HG03280 (cell line): Measurements from ENCODE around the gene FAM227B.
A peak's percentile ranks its signal among the peaks of the same experiment; 100 is the strongest.
"Not testable (repeated sequence)": the region's sequence is repeated elsewhere in the genome, so short reads cannot be mapped to it uniquely, and the experiment has no call there.

Experiments used
- ATAC-seq: cut with Tn5 transposase; IDR thresholded peaks from one replicate; pipeline ENCODE4 v1.9.1; 2021; ENCODE audit warnings: mild to moderate bottlenecking, moderate library complexity; ENCODE audit not compliant: unreplicated experiment

FAM227B gene

GRCh38 chr15:49441356-49441755 is 179.3 kb downstream of the FAM227B start:
- no peak for ATAC-seq

GRCh38 chr15:49439678-49440395 is 180.8 kb downstream of the FAM227B start:
- ATAC-seq = no peak

GRCh38 chr15:49438962-49439631 is 181.5 kb downstream of the FAM227B start:
- ATAC-seq = peak; percentile 76

GRCh38 chr15:49436751-49437150 is 183.9 kb downstream of the FAM227B start:
- no peak for ATAC-seq

- ATAC-seq = no peak
Observed at GRCh38 chr15:49435174-49435573, 185.4 kb downstream of the FAM227B start.

- ATAC-seq = no peak
Observed at GRCh38 chr15:49430046-49430445, 190.6 kb downstream of the FAM227B start.

GRCh38 chr15:49428409-49429095 is 192.1 kb downstream of the FAM227B start:
- ATAC-seq = no peak

GRCh38 chr15:49427372-49427771 is 193.2 kb downstream of the FAM227B start:
- no peak for ATAC-seq

- ATAC-seq = no peak
Observed at GRCh38 chr15:49424954-49425353, 195.7 kb downstream of the FAM227B start.

- no peak for ATAC-seq
Observed at GRCh38 chr15:49423901-49424550, 196.6 kb downstream of the FAM227B start.

GRCh38 chr15:49423021-49423420 is 197.6 kb downstream of the FAM227B start, which contains the start of gene FGF7:
FGF7 (plus strand) TSS chr15:49423242; CDS start chr15:49424298, 1,056 bp downstream.
- no peak for ATAC-seq

GRCh38 chr15:49421991-49422390 is 198.6 kb downstream of the FAM227B start:
- ATAC-seq = peak; percentile 63

- no peak for ATAC-seq
Observed at GRCh38 chr15:49418811-49419210, 201.8 kb downstream of the FAM227B start.

- ATAC-seq = no peak
Observed at GRCh38 chr15:49415638-49416037, 205.0 kb downstream of the FAM227B start.

- ATAC-seq = no peak
Observed at GRCh38 chr15:49415149-49415548, 205.5 kb downstream of the FAM227B start.

GRCh38 chr15:49412797-49413196 is 207.8 kb downstream of the FAM227B start:
- ATAC-seq = no peak

- no peak for ATAC-seq
Observed at GRCh38 chr15:49410641-49411040, 210.0 kb downstream of the FAM227B start.

- no peak for ATAC-seq
Observed at GRCh38 chr15:49406352-49407118, 214.1 kb downstream of the FAM227B start.

GRCh38 chr15:49402515-49403296 is 217.9 kb downstream of the FAM227B start:
- ATAC-seq = not testable (repeated sequence)

- ATAC-seq = no peak
Observed at GRCh38 chr15:49387471-49387870, 233.1 kb downstream of the FAM227B start.
